GM21526 (cell line): ENCODE data around the gene S100A16.
"Not testable (repeated sequence)": the region's sequence is repeated elsewhere in the genome, so short reads cannot be mapped to it uniquely, and the experiment has no call there.

Source experiments
- ATAC-seq: cut with Tn5 transposase; IDR thresholded peaks from one replicate; pipeline ENCODE4 v1.9.1; 2021; ENCODE audit warnings: moderate library complexity; ENCODE audit not compliant: unreplicated experiment, low FRiP score

The S100A16 gene

GRCh38 chr1:153566414-153567371 lies 46.2 kb downstream of the S100A16 start:
- no peak for ATAC-seq

- no peak for ATAC-seq
Measured at GRCh38 chr1:153565529-153566374, 47.2 kb downstream of the S100A16 start, which contains the start of gene S100A2. Gene S100A2, minus strand, starts transcription at chr1:153565844. Its CDS starts 1,967 bp downstream, at chr1:153563877.

DNA sequence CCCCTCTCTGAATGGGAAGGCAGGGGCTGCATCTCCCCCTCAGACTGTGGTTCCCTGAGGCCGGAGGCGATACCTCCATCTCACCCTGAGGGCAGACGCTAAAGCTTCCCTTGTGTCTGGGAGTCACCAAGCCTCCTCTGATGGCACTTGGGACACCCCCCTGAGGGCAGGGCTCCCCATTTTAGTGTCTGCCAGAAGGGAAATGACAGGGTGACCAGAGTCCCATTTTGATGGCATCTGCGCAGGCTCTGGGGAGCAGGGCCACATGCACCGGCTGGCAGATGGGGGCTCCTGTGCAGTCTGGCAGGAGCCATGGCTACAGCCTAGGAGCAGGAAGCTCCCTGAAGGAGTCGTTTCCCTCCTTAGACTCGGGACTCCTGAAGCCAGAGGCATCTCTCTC lies 48.9 kb downstream of the S100A16 start:
- no peak for ATAC-seq

- ATAC-seq = no peak
Measured at GRCh38 chr1:153563483-153563901, 49.4 kb downstream of the S100A16 start.

DNA sequence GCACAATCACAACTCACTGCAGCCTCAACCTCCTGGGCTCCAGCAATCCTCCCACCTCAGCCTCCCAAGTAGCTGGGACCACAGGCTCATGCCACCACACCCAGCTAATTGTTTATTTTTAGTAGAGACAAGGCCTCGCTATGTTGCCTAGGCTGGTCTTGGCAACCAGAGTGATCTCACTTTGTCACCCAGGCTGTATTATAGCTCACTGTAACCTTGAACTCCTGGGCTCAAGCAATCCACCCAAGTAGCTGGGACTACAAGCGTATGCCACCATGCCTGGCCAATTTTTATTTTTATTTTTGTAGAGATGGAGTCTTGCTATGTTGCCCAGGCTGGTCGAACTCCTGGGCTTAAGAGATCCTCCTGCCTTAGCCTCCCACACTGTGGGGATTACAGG lies 50.9 kb downstream of the S100A16 start:
- ATAC-seq = not testable (repeated sequence)

DNA sequence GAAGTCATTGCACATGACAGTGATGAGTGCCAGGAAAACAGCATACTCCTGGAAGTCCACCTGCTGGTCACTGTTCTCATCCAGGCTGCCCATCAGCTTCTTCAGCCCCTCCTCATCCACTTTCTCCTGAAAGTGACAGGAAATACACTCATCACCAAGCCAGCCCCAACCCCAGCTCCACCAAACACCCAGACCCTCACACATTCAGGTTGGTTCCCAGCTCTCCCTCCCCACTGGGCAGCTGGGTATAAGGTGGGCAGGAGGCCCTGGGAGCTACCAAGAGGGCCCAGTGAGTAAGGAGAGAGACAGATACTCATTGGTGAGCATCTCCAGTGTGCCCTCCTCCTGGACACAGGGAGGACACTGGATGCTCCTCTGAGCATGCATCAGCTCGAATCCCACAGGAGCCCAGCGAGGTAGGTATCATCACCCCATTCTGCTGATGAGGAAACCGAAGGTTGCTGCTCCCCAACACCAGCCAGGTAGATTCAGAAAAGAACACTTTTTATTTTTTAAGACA lies 51.4 kb downstream of the S100A16 start:
- ATAC-seq = no peak

DNA sequence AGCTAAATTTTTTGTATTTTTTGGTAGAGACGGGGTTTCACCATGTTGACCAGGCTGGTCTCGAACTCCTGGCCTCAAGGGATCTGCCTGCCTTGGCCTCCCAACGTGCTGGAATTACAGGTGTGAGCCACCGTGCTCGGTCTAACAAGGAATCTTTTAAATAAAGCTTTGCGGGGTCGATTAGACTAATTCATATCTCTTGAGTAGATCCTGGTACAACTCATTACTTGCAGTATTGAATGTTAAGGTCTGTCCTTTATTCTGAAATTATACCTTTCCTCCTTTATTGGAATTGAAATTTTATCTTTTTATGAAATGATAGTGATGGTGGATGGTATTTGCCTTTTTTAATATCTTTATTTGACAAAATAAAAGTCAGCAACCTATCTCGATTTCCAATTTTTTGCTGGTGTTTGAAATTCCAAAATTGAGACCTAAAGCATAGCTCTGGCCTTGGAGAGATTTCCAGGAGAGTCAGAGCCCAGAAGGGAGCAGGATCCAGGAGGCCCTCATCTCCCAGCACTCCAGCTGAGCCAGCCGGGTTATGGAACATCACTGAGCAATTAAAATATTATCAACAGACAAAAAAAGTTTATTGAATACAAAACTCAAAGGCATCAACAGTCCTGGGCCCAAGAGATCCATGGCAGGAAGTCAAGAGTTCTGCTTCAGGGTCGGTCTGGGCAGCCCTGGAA lies 52.0 kb downstream of the S100A16 start:
- ATAC-seq = no peak

GRCh38 chr1:153560241-153560640 lies 52.7 kb downstream of the S100A16 start:
- no peak for ATAC-seq

DNA sequence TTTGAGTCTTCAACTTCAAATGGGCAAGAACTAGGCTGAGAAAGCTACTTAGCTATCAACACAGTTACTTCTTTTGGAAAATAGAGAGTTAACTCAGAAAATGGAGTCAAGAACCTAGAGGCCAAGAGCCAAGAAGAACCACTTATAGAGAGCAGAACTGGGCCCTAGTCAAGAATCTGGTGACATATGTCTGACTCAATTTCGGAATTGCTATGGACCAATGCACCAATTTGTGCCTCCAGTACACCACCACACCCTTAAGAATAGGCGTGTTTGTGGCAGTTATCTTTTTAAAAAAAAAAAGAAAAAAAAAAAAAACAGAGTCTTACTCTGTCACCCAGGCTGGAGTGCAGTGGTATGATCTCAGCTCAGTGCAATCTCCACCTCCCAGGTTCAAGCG lies 55.1 kb downstream of the S100A16 start:
- no peak for ATAC-seq
